ENCODE measurements around the gene TCFL5.

Gene TCFL5

DNA sequence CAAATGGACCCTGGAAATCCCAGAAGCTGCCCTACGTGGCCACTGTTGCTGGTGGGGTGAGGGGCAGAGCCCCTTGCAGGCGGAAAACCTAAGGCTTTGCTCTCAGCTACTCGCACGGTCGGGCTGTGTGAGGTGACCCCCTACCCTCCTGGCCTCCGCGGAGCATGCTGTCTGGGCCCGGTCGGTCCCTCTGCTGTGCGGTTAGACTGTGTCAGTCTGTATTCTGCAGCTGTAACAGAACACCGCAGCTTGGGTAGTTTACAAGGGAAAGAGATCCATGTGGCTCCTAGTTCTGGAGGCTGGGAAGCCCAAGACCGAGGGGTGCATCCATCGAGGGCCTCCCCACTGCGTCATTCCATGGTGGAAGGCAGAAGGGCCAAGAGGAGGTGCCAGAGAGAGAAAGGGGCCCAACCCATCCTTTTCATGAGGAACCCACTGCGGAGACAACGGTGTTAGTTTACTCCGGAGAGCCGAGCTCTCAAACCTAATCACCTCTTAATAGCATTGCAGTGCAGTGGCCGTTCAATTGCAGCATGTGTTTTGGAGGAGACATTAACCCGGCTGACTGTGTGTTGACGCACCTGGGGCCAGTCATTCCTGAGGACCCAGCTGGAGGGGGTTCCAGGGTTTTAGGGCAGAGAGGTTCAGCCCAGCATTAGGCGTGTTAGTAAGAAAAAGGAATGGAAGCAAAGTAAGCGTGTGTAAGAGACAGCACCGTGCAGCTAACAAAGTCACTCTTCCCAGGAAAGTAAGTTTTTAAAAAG lies 26.5 kb downstream of the TCFL5 start:
- CTCF ChIA-PET, result no interaction called here
- Mint-ChIP-seq H3K27ac (no peak overlapping the region), H3K4me1 (no peaks in the 10 kb centered on the region), H3K27me3 (peaks cover 30% of the 10 kb centered on the region), H3K4me3 (no peak overlapping the region), H3K36me3 (no peaks in the 10 kb centered on the region), H3K9me3 (no peaks in the 10 kb centered on the region)
- DNase-seq, result no peak

DNA sequence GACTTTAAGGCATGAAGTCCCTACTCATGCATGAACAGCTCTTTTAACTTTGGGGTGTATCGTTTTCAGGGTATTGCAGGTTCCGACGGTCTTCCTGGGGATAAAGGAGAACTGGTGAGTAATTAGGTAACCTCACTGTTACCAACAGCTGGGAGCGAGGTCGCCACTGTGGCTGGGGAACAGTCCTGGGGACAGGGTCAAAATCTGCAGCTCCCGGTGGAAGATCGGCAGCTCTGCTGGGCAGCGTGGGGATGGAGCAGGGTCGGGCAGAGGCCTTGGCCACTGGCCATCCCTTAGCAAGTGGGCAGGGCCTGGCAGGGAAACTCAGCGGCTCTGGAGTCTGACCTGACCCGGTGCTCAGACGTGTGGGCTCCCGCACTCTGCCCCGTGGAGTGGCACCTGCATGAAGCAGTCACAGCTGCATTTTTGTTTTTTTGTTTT lies 28.7 kb downstream of the TCFL5 start:
- H3K27ac Mint-ChIP-seq, result no peak overlapping the region
- no peaks in the 10 kb centered on the region for H3K36me3 Mint-ChIP-seq
- peaks cover 26% of the 10 kb centered on the region for H3K27me3 Mint-ChIP-seq
- no peak for DNase-seq
- CTCF ChIA-PET, result no interaction called here
- H3K4me1 Mint-ChIP-seq, result no peaks in the 10 kb centered on the region
- H3K4me3 Mint-ChIP-seq, result no peak overlapping the region
- no peaks in the 10 kb centered on the region for H3K9me3 Mint-ChIP-seq

DNA sequence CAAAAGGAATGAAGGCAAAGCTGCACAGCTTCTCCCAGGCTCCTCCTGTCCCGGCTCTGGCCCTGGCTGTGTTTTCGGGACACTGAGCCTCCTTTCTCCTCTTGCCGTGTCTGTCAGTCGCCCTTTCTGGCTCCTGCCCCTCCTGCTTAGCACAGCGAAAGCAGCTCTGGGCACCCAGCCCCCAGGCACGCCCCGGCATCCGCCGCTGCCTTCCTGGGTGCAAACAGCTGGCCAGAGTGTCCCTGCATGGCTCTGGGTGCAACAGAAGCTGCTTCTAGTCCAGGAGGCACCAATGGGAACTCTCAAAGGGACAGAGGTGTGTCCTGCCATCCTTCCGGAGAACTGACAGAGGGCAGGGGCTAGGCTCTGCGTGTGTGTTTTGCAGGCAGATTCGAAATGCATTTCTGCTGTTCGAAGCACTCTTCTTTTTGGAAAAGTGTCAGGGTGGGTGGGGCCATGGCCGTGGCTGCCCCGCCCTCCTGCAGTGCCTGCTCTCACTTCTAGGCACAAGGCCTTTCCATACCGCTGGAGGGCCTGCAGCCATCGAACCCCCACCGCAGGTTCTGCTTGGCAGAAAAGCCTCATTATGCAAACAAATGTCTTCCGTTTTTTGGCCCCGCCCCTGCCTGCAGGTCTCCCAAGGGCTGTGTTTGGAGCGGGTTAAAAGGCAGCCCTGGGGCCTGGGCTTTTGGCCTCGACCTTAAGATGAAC lies 29.3 kb downstream of the TCFL5 start:
- Mint-ChIP-seq H3K36me3 (no peaks in the 10 kb centered on the region), H3K27ac (no peak overlapping the region), H3K4me1 (no peaks in the 10 kb centered on the region), H3K9me3 (no peaks in the 10 kb centered on the region), H3K4me3 (no peak overlapping the region), H3K27me3 (peaks cover 26% of the 10 kb centered on the region)
- DNase-seq, result peak; percentile 41
- CTCF ChIA-PET, result interaction anchor here (1.2 kb wide), 1 partner anchor 330 kb away, joined by 3 read pairs; no protein-coding TSS in a partner anchor

DNA sequence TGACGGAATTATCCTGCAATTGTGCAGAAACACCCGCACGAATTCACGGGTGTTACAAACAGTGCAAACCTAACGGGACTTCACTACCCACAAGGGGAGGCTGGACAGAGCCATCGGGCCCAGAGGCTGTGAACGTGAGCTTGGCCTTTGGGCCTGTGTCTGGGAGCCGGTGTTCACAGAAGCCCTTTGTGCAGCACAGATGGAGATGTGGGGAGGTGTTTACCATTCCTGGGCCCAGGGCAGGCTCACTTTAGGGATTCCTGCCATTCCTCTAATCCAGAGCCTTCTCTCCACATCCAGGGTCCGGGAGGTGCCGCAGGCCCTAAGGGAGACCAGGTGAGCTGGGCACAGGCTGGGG lies 29.8 kb downstream of the TCFL5 start:
- no peak for DNase-seq
- H3K4me3 Mint-ChIP-seq, result no peak overlapping the region
- no peak overlapping the region for H3K27ac Mint-ChIP-seq
- peaks cover 22% of the 10 kb centered on the region for H3K27me3 Mint-ChIP-seq
- H3K4me1 Mint-ChIP-seq, result no peaks in the 10 kb centered on the region
- CTCF ChIA-PET, result interaction anchor here (1.2 kb wide), 1 partner anchor 330 kb away, joined by 3 read pairs; no protein-coding TSS in a partner anchor
- no peaks in the 10 kb centered on the region for H3K9me3 Mint-ChIP-seq
- H3K36me3 Mint-ChIP-seq, result no peaks in the 10 kb centered on the region

DNA sequence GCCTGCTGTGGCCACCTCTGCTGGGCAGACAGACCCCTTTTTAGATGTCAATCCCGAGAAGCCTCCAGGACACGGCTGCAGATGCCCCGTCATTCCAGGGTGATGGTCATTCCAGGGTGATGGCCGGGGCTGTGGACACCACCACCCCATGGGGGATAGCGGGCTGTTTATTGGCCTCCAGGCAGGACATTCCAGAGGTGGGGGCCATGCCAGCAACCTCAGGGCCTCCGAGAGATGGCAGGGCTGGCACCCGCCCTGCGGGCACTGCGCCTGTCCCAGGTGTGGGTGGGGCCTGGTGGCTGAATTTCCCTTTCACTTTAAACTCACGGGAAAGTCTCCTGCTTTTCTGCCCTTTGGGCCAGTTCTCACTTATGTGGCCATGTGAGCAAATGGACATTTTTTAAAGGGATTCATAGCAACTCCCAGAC lies 30.2 kb downstream of the TCFL5 start:
- Mint-ChIP-seq H3K36me3 (no peaks in the 10 kb centered on the region), H3K27ac (no peak overlapping the region), H3K4me3 (no peak overlapping the region), H3K4me1 (no peaks in the 10 kb centered on the region), H3K27me3 (peaks cover 17% of the 10 kb centered on the region), H3K9me3 (no peaks in the 10 kb centered on the region)
- CTCF ChIA-PET, result interaction anchor here (1.2 kb wide), 1 partner anchor 329 kb away, joined by 3 read pairs; no protein-coding TSS in a partner anchor
- no peak for DNase-seq

DNA sequence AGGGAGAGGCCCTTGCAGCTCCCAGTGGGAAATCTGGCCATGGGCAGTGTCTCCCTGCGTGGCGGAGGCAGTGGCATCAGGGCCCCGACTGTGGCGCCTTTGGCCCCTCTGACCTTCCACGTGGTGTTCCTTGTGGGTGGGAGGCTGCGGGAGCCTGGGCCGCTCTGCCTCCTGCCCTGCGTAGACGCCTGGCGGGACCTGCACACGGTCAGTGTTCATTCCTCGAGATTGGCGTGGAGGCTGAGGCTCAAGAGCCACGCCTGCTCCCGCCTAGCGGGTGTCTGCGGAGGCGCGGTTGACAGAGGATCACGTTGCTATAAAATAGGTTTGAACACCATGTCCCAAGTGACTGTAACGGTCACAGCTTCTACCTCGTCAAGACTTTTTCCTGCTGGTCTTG lies 30.8 kb downstream of the TCFL5 start:
- Mint-ChIP-seq H3K36me3 (no peaks in the 10 kb centered on the region), H3K4me1 (no peaks in the 10 kb centered on the region), H3K27ac (no peak overlapping the region), H3K9me3 (no peaks in the 10 kb centered on the region), H3K27me3 (peaks cover 11% of the 10 kb centered on the region), H3K4me3 (no peak overlapping the region)
- CTCF ChIA-PET, result interaction anchor here (1.2 kb wide), 1 partner anchor 329 kb away, joined by 3 read pairs; no protein-coding TSS in a partner anchor
- no peak for DNase-seq

DNA sequence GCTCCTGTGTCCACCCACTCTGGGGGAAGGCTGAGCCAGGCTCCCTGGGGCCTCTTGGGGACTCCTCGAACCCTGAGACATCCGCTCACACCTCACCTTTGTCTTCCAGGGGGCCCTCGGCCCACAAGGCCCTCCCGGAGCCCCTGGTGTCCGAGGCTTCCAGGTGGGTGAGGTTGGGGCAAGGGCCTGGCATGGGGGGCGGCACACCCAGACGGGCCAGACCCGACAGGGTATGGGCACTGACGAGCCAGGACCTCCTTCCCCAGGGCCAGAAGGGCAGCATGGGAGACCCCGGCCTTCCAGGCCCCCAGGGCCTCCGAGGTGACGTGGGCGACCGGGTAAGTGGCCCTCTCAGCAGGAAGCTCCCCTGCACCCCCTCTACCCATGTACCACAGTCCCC lies 31.4 kb downstream of the TCFL5 start:
- no peak overlapping the region for H3K27ac Mint-ChIP-seq
- H3K4me1 Mint-ChIP-seq, result no peaks in the 10 kb centered on the region
- H3K36me3 Mint-ChIP-seq, result no peaks in the 10 kb centered on the region
- no peak overlapping the region for H3K4me3 Mint-ChIP-seq
- DNase-seq, result no peak
- H3K9me3 Mint-ChIP-seq, result no peaks in the 10 kb centered on the region
- H3K27me3 Mint-ChIP-seq, result peaks cover 8% of the 10 kb centered on the region
- CTCF ChIA-PET, result no interaction called here

DNA sequence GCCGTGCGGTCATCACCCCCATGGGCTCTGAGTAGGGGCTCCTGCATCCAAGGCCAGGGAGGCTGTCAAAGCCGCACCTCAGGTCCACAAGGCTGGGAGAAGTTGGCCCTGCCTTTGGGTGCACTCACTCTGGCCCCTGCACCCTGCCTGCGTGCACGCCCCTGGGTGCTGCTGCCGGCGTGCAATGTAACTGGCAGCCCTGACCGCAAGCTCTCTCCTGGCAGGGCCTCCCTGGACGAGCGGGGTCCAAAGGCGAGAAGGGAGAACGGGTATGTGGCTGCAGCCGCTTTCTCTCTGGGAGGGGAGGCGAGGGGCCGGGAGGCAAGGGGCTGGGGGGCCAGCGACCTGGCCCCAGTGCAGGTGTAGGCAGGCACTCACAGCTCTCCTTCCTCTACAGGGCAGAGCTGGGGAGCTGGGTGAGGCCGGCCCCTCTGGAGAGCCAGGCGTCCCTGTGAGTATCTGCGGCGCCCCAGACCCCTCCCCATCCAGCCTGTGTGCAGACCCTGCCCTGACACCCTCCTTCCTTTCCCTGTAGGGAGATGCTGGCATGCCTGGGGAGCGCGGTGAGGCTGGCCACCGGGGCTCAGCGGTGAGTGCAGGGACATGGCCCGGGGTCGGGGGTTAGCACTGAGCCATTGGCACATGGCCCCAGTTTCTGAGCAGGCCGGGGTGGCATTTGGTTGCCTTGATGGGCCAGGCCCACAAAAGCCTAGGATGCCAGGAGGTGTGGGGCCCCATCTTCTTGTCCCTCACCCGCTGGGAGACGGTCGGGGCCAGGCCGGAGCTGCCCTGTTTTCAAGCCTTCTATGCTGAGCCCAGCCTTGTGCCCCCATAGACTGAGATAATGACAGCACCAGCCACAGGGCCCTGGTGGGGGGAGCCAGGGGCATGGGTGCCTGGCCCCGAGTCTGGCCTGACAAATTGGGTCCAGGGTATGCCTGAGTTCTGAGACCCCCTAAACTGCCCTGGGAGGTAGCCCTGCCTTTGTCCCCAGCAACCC lies 32.1 kb downstream of the TCFL5 start:
- no peak overlapping the region for H3K4me3 Mint-ChIP-seq
- no peaks in the 10 kb centered on the region for H3K9me3 Mint-ChIP-seq
- H3K27me3 Mint-ChIP-seq, result peaks cover 3% of the 10 kb centered on the region
- H3K36me3 Mint-ChIP-seq, result no peaks in the 10 kb centered on the region
- CTCF ChIA-PET, result no interaction called here
- no peak overlapping the region for H3K27ac Mint-ChIP-seq
- no peaks in the 10 kb centered on the region for H3K4me1 Mint-ChIP-seq
- no peak for DNase-seq

DNA sequence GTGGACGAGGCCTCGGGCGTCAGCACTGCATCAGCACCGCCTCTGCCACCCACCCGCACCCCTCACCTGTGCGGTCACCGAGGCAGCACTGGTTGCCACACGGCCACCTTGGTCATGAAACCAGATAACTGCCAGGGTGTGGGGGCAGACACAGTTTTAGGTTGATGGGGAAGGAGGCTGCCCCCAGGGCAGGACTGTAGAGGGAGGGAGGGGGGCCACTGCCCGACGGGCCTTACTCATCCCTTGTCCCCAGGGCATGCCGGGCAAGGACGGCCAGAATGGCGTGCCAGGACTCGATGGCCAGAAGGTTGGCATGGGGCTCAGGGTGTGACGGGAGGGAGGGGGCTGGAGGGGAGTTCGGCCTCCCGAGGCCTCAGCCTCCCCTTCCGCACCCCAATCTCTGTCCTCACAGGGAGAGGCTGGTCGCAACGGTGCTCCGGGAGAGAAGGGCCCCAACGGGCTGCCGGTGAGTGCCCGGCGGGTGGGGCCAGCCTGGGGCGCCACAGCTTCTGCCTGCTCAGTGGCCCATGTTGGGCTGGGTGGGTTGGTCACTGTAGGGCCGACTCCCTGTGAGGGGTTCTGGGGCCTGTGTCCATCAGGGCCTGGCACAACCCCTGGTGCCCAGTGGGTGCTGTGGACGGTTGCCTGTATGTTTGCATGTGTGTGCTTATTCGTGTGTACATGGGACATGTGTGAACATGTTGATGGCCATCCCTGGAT lies 33.0 kb downstream of the TCFL5 start:
- no peak overlapping the region for H3K4me3 Mint-ChIP-seq
- H3K27me3 Mint-ChIP-seq, result peaks cover 3% of the 10 kb centered on the region
- no peak for DNase-seq
- H3K27ac Mint-ChIP-seq, result no peak overlapping the region
- CTCF ChIA-PET, result no interaction called here
- H3K36me3 Mint-ChIP-seq, result no peaks in the 10 kb centered on the region
- no peaks in the 10 kb centered on the region for H3K4me1 Mint-ChIP-seq
- no peaks in the 10 kb centered on the region for H3K9me3 Mint-ChIP-seq

DNA sequence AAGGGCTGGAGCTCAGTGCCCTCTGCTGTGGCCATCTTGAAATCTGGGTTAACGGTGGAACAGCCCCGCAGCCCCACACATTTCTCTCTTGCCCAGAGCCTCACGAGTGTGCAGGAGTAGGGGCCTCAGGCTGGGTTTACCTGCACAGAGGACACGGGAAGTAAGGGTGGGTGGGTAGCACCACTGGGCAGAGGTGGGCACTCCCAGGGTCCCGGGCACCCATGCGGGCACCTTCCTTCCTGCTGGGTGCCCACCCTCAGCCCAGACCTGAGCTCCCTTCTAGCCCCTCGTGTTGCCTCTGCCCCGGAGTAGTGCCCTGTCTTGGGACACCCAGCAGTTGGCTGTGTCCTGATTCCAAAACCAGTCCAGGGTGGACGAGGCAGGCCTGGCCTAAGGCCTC lies 33.6 kb downstream of the TCFL5 start:
- H3K4me1 Mint-ChIP-seq, result peaks cover under 1% of the 10 kb centered on the region
- H3K27me3 Mint-ChIP-seq, result peaks cover 5% of the 10 kb centered on the region
- no peak overlapping the region for H3K4me3 Mint-ChIP-seq
- H3K27ac Mint-ChIP-seq, result no peak overlapping the region
- CTCF ChIA-PET, result no interaction called here
- DNase-seq, result no peak
- no peaks in the 10 kb centered on the region for H3K9me3 Mint-ChIP-seq
- no peaks in the 10 kb centered on the region for H3K36me3 Mint-ChIP-seq

DNA sequence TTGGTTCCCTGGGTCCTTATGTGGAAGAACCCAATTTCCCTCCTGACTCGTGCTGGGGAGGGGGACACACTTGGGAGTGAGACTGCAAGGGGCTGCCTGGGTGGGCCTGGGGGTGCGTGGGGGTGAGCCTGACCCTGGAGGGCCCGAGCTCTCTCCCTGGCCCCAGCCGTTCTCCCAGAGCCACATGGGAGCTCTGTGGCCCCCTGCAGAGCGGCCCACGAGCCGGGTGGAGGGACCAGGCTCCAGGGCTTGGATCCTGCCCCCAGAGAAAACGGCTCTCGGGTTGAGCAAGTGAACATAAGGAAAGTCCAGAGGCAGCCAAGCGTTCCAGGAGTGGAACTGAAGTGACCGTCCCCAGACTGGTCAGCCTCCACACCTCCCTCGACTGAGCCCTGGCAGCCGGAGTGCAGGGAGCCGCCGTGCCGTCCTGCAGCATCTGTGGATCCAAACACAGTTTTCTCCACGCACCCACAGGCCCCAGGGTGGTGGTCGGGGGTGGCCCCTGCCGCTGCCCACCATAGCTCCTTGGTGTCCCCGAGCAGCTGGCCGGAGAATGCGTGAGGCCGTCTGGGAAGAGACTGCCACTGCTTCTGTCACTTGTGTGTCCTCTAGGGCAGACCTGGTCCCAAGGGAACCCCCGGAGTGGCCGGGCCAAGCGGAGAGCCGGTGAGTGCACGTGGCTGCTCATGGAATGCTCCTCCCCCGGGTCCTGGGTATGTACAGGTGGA lies 34.1 kb downstream of the TCFL5 start:
- Mint-ChIP-seq H3K4me3 (no peak overlapping the region), H3K4me1 (peaks cover 4% of the 10 kb centered on the region), H3K36me3 (no peaks in the 10 kb centered on the region), H3K9me3 (no peaks in the 10 kb centered on the region), H3K27ac (no peak overlapping the region), H3K27me3 (peaks cover 7% of the 10 kb centered on the region)
- no peak for DNase-seq
- CTCF ChIA-PET, result no interaction called here

DNA sequence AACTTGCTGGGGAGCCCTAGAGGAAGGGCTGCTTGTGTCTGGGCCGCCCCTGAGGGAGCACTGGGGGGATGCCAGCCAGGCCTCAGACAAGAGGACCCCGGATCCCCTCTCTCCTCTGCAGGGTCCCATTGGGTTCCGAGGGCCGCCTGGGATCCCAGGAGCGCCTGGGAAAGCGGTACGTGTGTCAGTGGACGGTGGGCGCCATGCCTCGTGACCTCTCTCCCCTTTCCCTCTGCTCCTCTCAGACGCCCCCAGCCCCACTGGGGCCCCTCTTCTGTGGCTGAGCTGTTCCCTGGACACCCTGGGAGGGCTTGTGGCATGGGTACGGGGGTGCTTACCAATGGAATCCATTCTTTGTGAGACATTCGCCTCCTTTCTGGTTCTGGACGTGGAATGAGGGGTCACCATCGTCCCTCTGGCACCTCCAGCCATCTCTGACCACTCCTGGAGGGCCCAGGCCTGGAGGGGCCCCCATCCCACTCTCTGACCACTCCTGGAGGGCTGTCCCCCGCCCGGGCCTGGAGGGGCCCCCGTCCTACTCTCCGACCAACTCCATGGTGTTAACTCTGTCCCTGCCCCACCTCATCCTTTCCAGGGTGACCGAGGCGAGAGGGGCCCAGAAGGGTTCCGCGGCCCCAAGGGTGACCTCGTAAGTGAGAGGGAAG lies 34.8 kb downstream of the TCFL5 start:
- Mint-ChIP-seq H3K36me3 (no peaks in the 10 kb centered on the region), H3K27me3 (peaks cover 4% of the 10 kb centered on the region), H3K27ac (no peak overlapping the region), H3K4me1 (peaks cover 4% of the 10 kb centered on the region), H3K9me3 (no peaks in the 10 kb centered on the region), H3K4me3 (no peak overlapping the region)
- CTCF ChIA-PET, result no interaction called here
- DNase-seq, result no peak

Measured in activated naive CD4-positive, alpha-beta T cell treated with anti-CD3 and anti-CD28 coated beads, Interleukin-2, amount 10 ng/mL, durations not matched to agents 7 days and 5 days (primary cell).